Measurements from ENCODE around the gene SLC22A23.

- TF ChIP-seq CTCF (IDR thresholded peaks at IDR 0.05; ENCODE audit: insufficient read depth, low read depth, low read length) (no peak), EZH2 (IDR thresholded peaks at IDR 0.05; ENCODE audit: insufficient read depth, low read length) (peak; percentile 74)
Observed at GRCh38 chr6:3455569-3456394, 1.1 kb downstream of the SLC22A23 start.
